GM19397 (cell line): ENCODE measurements around the gene FOXN3.
A peak's percentile ranks its signal among the peaks of the same experiment; 100 is the strongest.

Experiments used
- ATAC-seq: cut with Tn5 transposase; IDR thresholded peaks from one replicate; pipeline ENCODE4 v1.9.1; 2021; ENCODE audit warnings: mild to moderate bottlenecking, moderate library complexity; ENCODE audit not compliant: unreplicated experiment

FOXN3 gene

GRCh38 chr14:89435492-89435891, 18.5 kb upstream of the FOXN3 start:
- no peak for ATAC-seq

- ATAC-seq: no peak
Measured at GRCh38 chr14:89432226-89432625, 15.2 kb upstream of the FOXN3 start.

- ATAC-seq: peak; percentile 86
Measured at GRCh38 chr14:89430391-89431236, 13.6 kb upstream of the FOXN3 start.

- no peak for ATAC-seq
Measured at GRCh38 chr14:89429199-89430181, 12.5 kb upstream of the FOXN3 start.

GRCh38 chr14:89428546-89429198, 11.6 kb upstream of the FOXN3 start:
- ATAC-seq: no peak

GRCh38 chr14:89428173-89428523, 11.1 kb upstream of the FOXN3 start:
- no peak for ATAC-seq

- no peak for ATAC-seq
Measured at GRCh38 chr14:89427426-89428172, 10.6 kb upstream of the FOXN3 start.

GRCh38 chr14:89425931-89426330, 8.9 kb upstream of the FOXN3 start:
- ATAC-seq: no peak

- no peak for ATAC-seq
Measured at GRCh38 chr14:89424241-89424640, 7.2 kb upstream of the FOXN3 start.

GRCh38 chr14:89422952-89423345, 5.9 kb upstream of the FOXN3 start:
- no peak for ATAC-seq

- no peak for ATAC-seq
Measured at GRCh38 chr14:89422181-89422951, 5.3 kb upstream of the FOXN3 start.

GRCh38 chr14:89420502-89420901, 3.5 kb upstream of the FOXN3 start:
- no peak for ATAC-seq

- ATAC-seq: no peak
Measured at GRCh38 chr14:89419973-89420482, 3.0 kb upstream of the FOXN3 start.

GRCh38 chr14:89418976-89419375, 1.9 kb upstream of the FOXN3 start:
- no peak for ATAC-seq

- ATAC-seq: no peak
Measured at GRCh38 chr14:89418452-89418851, 1.4 kb upstream of the FOXN3 start.

- peak; percentile 38 for ATAC-seq
Measured at GRCh38 chr14:89417465-89418225, 612 bp upstream of the FOXN3 start.

GRCh38 chr14:89416002-89416995, 734 bp downstream of the FOXN3 start:
- peak; percentile 77 for ATAC-seq

- no peak for ATAC-seq
Measured at GRCh38 chr14:89415159-89415558, 1.9 kb downstream of the FOXN3 start.
